ENCODE results near the gene SLC6A19. TPM values are rescaled to one million over a fixed set of nuclear protein-coding genes. Genes with fewer than 3 reads are reported as not detected.

The SLC6A19 gene
- total and polyA plus RNA-seq, 10 of the 15 experiments (the other 5 are each of a cell fraction or from before 2014, with no cell fraction given) = 0.01 to 0.03 TPM; not detected in 8

GRCh38 chr5:1168796-1169195, 32.6 kb upstream of the SLC6A19 start (continued):
- TF ChIP-seq CUX1 (IDR thresholded peaks at IDR 0.05; ENCODE audit: insufficient replicate concordance, low read depth, low read length) (no peak), SP1 (IDR thresholded peaks at IDR 0.05; ENCODE audit: low read depth, low read length) (no peak)

GRCh38 chr5:1169211-1170115, 31.9 kb upstream of the SLC6A19 start:
- BruUV-seq (replicated peaks) = no TSS peak
- no peaks in the 10 kb centered on the region for H3K9me3 ChIP-seq (replicated peaks; ENCODE audit: control insufficient read depth, insufficient read depth, low read length)
- WGBS (ENCODE audit: insufficient coverage, insufficient replicate concordance, low lambda C conversion rate, missing lambda C conversion rate) = 54% methylated on average over 28 of the region's 33 CpGs
- ChIA-PET POLR2A (no interaction called here), SMC1A (ENCODE audit: uncharacterized antibody, unreplicated experiment) (no interaction called here), RAD21 (ENCODE audit: unreplicated experiment) (no interaction called here), CTCF (interaction anchor here (0.7 to 3.9 kb wide), 4 partner anchors 34 to 475 kb away, joined by 3 to 20 read pairs (median 4); no protein-coding TSS in a partner anchor)
- H4K20me1 ChIP-seq (ENCODE audit: control insufficient read depth, insufficient read depth) = no peaks in the 10 kb centered on the region
- in situ Hi-C loops (cut with MboI) (loop anchor here (5.0 kb wide), 1 partner anchor 473 kb away; no protein-coding TSS in a partner anchor), intact Hi-C loops (cut with micrococcal nuclease; ENCODE audit: unreplicated experiment) (loop anchor here (2.0 to 5.0 kb wide), 2 partner anchors 178 to 475 kb away; partner anchors contain the start of gene CLPTM1L)
- no peaks in the 10 kb centered on the region for H3K79me2 ChIP-seq (ENCODE audit: control insufficient read depth, insufficient read depth, low read length)
- ATAC-seq (no peak), DNase-seq (ENCODE audit: low read depth, low spot score) (no peak), FAIRE-seq (no peak)
- H3K9ac ChIP-seq (ENCODE audit: control insufficient read depth, insufficient read depth, low read length) = no peak overlapping the region
- no peak overlapping the region for H3K4me2 ChIP-seq (ENCODE audit: control insufficient read depth, insufficient read depth)
- H3K4me3 ChIP-seq = no peak overlapping the region
- H3K4me1 ChIP-seq (ENCODE audit: control insufficient read depth, insufficient read depth, low read length) = peaks cover 3% of the 10 kb centered on the region
- H3K36me3 ChIP-seq (ENCODE audit: control insufficient read depth in 2 of 2, insufficient read depth in 2 of 2, low read length in 1 of 2) = no peaks in the 10 kb centered on the region
- TF ChIP-seq E2F4 (IDR thresholded peaks at IDR 0.05; ENCODE audit: low read depth, low read length) = no peak
- no peak for TF ChIP-seq CHD1 (IDR thresholded peaks at IDR 0.05; ENCODE audit: low read depth, low read length)
- no peak for TF ChIP-seq MEF2A (IDR thresholded peaks at IDR 0.05; ENCODE audit: insufficient read depth, low read depth, low read length)
- TF ChIP-seq RCOR1 (conservative IDR thresholded peaks at IDR 0.05; ENCODE audit: low read depth, low read length) = no peak
- no peak for TF ChIP-seq ESRRA (IDR thresholded peaks at IDR 0.05; ENCODE audit: low read length)
- TF ChIP-seq NRF1 (conservative IDR thresholded peaks at IDR 0.05; ENCODE audit: low read depth, low read length) = no peak
- H3K27ac ChIP-seq (ENCODE audit: control insufficient read depth, insufficient read depth) = no peak overlapping the region
- H3K27me3 ChIP-seq (replicated peaks in 1 of 2; ENCODE audit: control insufficient read depth in 2 of 2, insufficient read depth in 2 of 2, low read length in 1 of 2) = no peaks in the 10 kb centered on the region; a peak in 1 of 4 replicates
- H2AFZ ChIP-seq (ENCODE audit: control insufficient read depth, low read depth, low read length) = no peak overlapping the region

Measured in GM12878 (cell line).